ENCODE measurements around the gene P4HA2. TPM values are rescaled to one million over a fixed set of nuclear protein-coding genes. Genes with fewer than 3 reads are reported as not detected.
A peak's percentile ranks its signal among the peaks of the same experiment; 100 is the strongest.

Gene P4HA2
- total RNA-seq, result 10 to 100 TPM; 17.3 to 18.6 TPM

GRCh38 chr5:132227485-132228240 is at the start of gene P4HA2:
Gene P4HA2, minus strand, starts transcription at chr5:132227853. Its CDS starts 9,227 bp downstream, at chr5:132218626.
- intact Hi-C loops (cut with micrococcal nuclease), result no loop called here
- DNase-seq (peak; percentile 66), ATAC-seq (peak; percentile 86)
- Mint-ChIP-seq H3K27me3 (peaks cover 27% of the 10 kb centered on the region), H3K4me1 (ENCODE audit: low read depth) (peaks cover 10% of the 10 kb centered on the region), H3K4me3 (peak within 1 kb of the TSS; percentile 60), H3K9me3 (no peaks in the 10 kb centered on the region), H3K27ac (no peak within 1 kb of the TSS), H3K36me3 (ENCODE audit: low read depth) (no peaks in the 10 kb centered on the region)
- TF ChIP-seq CTCF (IDR thresholded peaks at IDR 0.05), result no peak
- ChIA-PET POLR2A (no interaction called here), CTCF (interaction anchor here (0.9 to 8.8 kb wide), 5 partner anchors 11 to 435 kb away, joined by 3 to 65 read pairs (median 3); no protein-coding TSS in a partner anchor)

GRCh38 chr5:132277256-132277655 is 49.6 kb upstream of the P4HA2 start:
- H3K9me3 Mint-ChIP-seq, result no peaks in the 10 kb centered on the region
- CTCF ChIA-PET, result interaction anchor here (1.3 to 2.1 kb wide), 2 partner anchors 13 to 39 kb away, joined by 4 to 5 read pairs; no protein-coding TSS in a partner anchor

GRCh38 chr5:132275367-132276220 is 47.9 kb upstream of the P4HA2 start:
- peaks cover 9% of the 10 kb centered on the region for H3K27me3 Mint-ChIP-seq

More at GRCh38 chr5:132277256-132277655, 49.6 kb upstream of the P4HA2 start:
- Mint-ChIP-seq H3K36me3 (ENCODE audit: low read depth) (no peaks in the 10 kb centered on the region), H3K27ac (no peak overlapping the region), H3K27me3 (peaks cover 7% of the 10 kb centered on the region), H3K4me1 (ENCODE audit: low read depth) (peaks cover 5% of the 10 kb centered on the region), H3K4me3 (no peak overlapping the region)
- POLR2A ChIA-PET, result interaction anchor here (0.5 to 1.7 kb wide), 2 partner anchors 16 to 667 kb away, joined by 3 to 4 read pairs; no protein-coding TSS in a partner anchor
- no peak for ATAC-seq
- no peak for TF ChIP-seq CTCF (IDR thresholded peaks at IDR 0.05)
- intact Hi-C loops (cut with micrococcal nuclease), result loop anchor here (10.0 kb wide), 1 partner anchor 228 kb away; no protein-coding TSS in a partner anchor
- no peak for DNase-seq

GRCh38 chr5:132274050-132274792 is 46.6 kb upstream of the P4HA2 start:
- Mint-ChIP-seq H3K4me1 (ENCODE audit: low read depth) (peaks cover 12% of the 10 kb centered on the region), H3K27me3 (peaks cover 9% of the 10 kb centered on the region), H3K9me3 (no peaks in the 10 kb centered on the region), H3K27ac (no peak overlapping the region), H3K4me3 (no peak overlapping the region), H3K36me3 (ENCODE audit: low read depth) (no peaks in the 10 kb centered on the region)
- CTCF ChIA-PET, result interaction anchor here (1.0 to 3.1 kb wide), 11 partner anchors 7 to 211 kb away, joined by 3 to 33 read pairs (median 5); partner anchors contain the start of gene SLC22A4
- TF ChIP-seq CTCF (IDR thresholded peaks at IDR 0.05), result no peak
- ATAC-seq, result no peak
- POLR2A ChIA-PET, result no interaction called here
- intact Hi-C loops (cut with micrococcal nuclease), result loop anchor here (10.0 kb wide), 1 partner anchor 231 kb away; no protein-coding TSS in a partner anchor
- DNase-seq, result no peak

More at GRCh38 chr5:132275367-132276220, 47.9 kb upstream of the P4HA2 start:
- POLR2A ChIA-PET, result no interaction called here
- intact Hi-C loops (cut with micrococcal nuclease), result loop anchor here (10.0 kb wide), 1 partner anchor 229 kb away; no protein-coding TSS in a partner anchor
- Mint-ChIP-seq H3K36me3 (ENCODE audit: low read depth) (no peaks in the 10 kb centered on the region), H3K27ac (no peak overlapping the region), H3K4me3 (no peak overlapping the region), H3K9me3 (no peaks in the 10 kb centered on the region), H3K4me1 (ENCODE audit: low read depth) (peaks cover 12% of the 10 kb centered on the region)
- TF ChIP-seq CTCF (IDR thresholded peaks at IDR 0.05), result no peak
- CTCF ChIA-PET, result interaction anchor here (0.8 to 1.4 kb wide), 5 partner anchors 38 to 213 kb away, joined by 3 to 5 read pairs (median 3); no protein-coding TSS in a partner anchor
- no peak for DNase-seq
- ATAC-seq, result no peak
